GM18873 (cell line): ENCODE data around the gene ZDHHC3.

Source experiments
- ATAC-seq: cut with Tn5 transposase; IDR thresholded peaks from one replicate; pipeline ENCODE4 v1.9.1; 2021; ENCODE audit warnings: mild to moderate bottlenecking, moderate library complexity, moderate number of reproducible peaks; ENCODE audit not compliant: unreplicated experiment, low FRiP score

Gene ZDHHC3

GRCh38 chr3:44931791-44932190 lies 44.2 kb downstream of the ZDHHC3 start:
- no peak for ATAC-seq

- ATAC-seq, result no peak
Measured at GRCh38 chr3:44930911-44931310, 45.1 kb downstream of the ZDHHC3 start.

GRCh38 chr3:44929782-44930181 lies 46.2 kb downstream of the ZDHHC3 start:
- ATAC-seq, result no peak

- no peak for ATAC-seq
Measured at GRCh38 chr3:44927371-44927770, 48.6 kb downstream of the ZDHHC3 start.

- no peak for ATAC-seq
Measured at GRCh38 chr3:44926921-44927320, 49.1 kb downstream of the ZDHHC3 start.

GRCh38 chr3:44926172-44926571 lies 49.8 kb downstream of the ZDHHC3 start:
- no peak for ATAC-seq

GRCh38 chr3:44924457-44925084 lies 51.4 kb downstream of the ZDHHC3 start:
- ATAC-seq, result no peak

GRCh38 chr3:44923632-44924456 lies 52.1 kb downstream of the ZDHHC3 start:
- ATAC-seq, result no peak

GRCh38 chr3:44920081-44920480 lies 55.9 kb downstream of the ZDHHC3 start:
- no peak for ATAC-seq

GRCh38 chr3:44918581-44918980 lies 57.4 kb downstream of the ZDHHC3 start:
- no peak for ATAC-seq

- ATAC-seq, result no peak
Measured at GRCh38 chr3:44918087-44918486, 57.9 kb downstream of the ZDHHC3 start.

- ATAC-seq, result no peak
Measured at GRCh38 chr3:44915702-44916438, 60.1 kb downstream of the ZDHHC3 start.

GRCh38 chr3:44914936-44915335 lies 61.0 kb downstream of the ZDHHC3 start:
- ATAC-seq, result no peak

- no peak for ATAC-seq
Measured at GRCh38 chr3:44913868-44914468, 62.0 kb downstream of the ZDHHC3 start.

- no peak for ATAC-seq
Measured at GRCh38 chr3:44910693-44911092, 65.3 kb downstream of the ZDHHC3 start.

- ATAC-seq, result no peak
Measured at GRCh38 chr3:44909063-44909462, 66.9 kb downstream of the ZDHHC3 start.

GRCh38 chr3:44907612-44908011 lies 68.4 kb downstream of the ZDHHC3 start:
- ATAC-seq, result no peak

- ATAC-seq, result no peak
Measured at GRCh38 chr3:44906997-44907396, 69.0 kb downstream of the ZDHHC3 start.

- no peak for ATAC-seq
Measured at GRCh38 chr3:44905446-44906157, 70.4 kb downstream of the ZDHHC3 start.

GRCh38 chr3:44903751-44904150 lies 72.2 kb downstream of the ZDHHC3 start:
- ATAC-seq, result no peak
